K562 (cell line): ENCODE measurements around the gene C1R. TPM values are rescaled to one million over a fixed set of nuclear protein-coding genes. Genes with fewer than 3 reads are reported as not detected.
"Not testable (repeated sequence)": the region's sequence is repeated elsewhere in the genome, so short reads cannot be mapped to it uniquely, and the experiment has no call there.

Source experiments
- ATAC-seq: fragments of 200-7000 bp; cut with Tn5 transposase; 3 replicates; pipeline ENCODE4 v1.9.1; 2020; ENCODE audit warnings: moderate library complexity
- BruUV-seq: library from RNA; stranded (reverse); fragments of 400-500 nt; replicated peaks from 2 replicates; lab custom pipeline; 2021; lab: Mats Ljungman, UMichigan
- CTCF ChIA-PET: fragments of 300-600 bp; formaldehyde crosslinking; extraction: SDS; loops from one replicate; lab custom pipeline; 2021; ENCODE audit warnings: low intra/inter-chr PET ratio; lab: Yijun Ruan, JAX
- POLR2A ChIA-PET: fragments of 300-600, 350-650 bp; sonication (Branson Sonifier 250); formaldehyde crosslinking; extraction: SDS; loops from one replicate; lab custom pipeline; 2021; ENCODE audit warnings: antibody characterized with exemption, inconsistent platforms; lab: Yijun Ruan, JAX
- DNase-seq, 4 experiments: peaks; one replicate each; pipeline versions ENCODE4 v3.0.0 to v3.0.0-alpha.2; 2011 to 2018; ENCODE audit warnings: low spot score in 3 of 4, mixed read lengths in 3 of 4; ENCODE audit errors: extremely low read depth in 1 of 4
- FAIRE-seq: peaks from 2 replicates; lab custom pipeline; 2011; peaks lifted over from hg19 to GRCh38; lab: Jason Lieb, UNC
- H2AFZ ChIP-seq: 2 replicates; pipeline ENCODE4 v1.6.0; 2011; ENCODE audit warnings: low read depth, low read length, control low read depth, inconsistent platforms
- H3K27ac ChIP-seq: fragments of 200-600 bp; 3 replicates; pipeline ENCODE4 v1.8.0; 2011; ENCODE audit warnings: low read depth, mild to moderate bottlenecking, control low read depth, inconsistent platforms, low read length, moderate library complexity, mixed read lengths; ENCODE audit errors: extremely low read depth
- H3K27me3 ChIP-seq, 2 experiments: fragments of 300-600 bp in 1 of 2; 2 replicates in 1 of 2; 3 replicates in 1 of 2; pipeline versions ENCODE4 v1.6.0 to v1.8.0; 2011; ENCODE audit warnings: inconsistent platforms in 2 of 2, low read length in 2 of 2, mild to moderate bottlenecking in 1 of 2, mixed read lengths in 1 of 2, moderate library complexity in 1 of 2; ENCODE audit not compliant: control insufficient read depth in 2 of 2, insufficient read depth in 2 of 2
- H3K36me3 ChIP-seq: fragments of 300-600 bp; 3 replicates; pipeline ENCODE4 v1.8.0; 2011; ENCODE audit warnings: mild to moderate bottlenecking, low read length, inconsistent platforms; ENCODE audit not compliant: control insufficient read depth, insufficient read depth
- H3K4me1 ChIP-seq, 2 experiments: fragments of 200-600 bp in 1 of 2; replicated peaks in 1 of 2; 2 replicates in 1 of 2; 3 replicates in 1 of 2; pipeline versions ENCODE4 v1.5.1 to v1.8.0; 2011; ENCODE audit warnings: inconsistent platforms in 2 of 2, low read length in 2 of 2, mild to moderate bottlenecking in 1 of 2, mixed read lengths in 1 of 2, moderate library complexity in 1 of 2; ENCODE audit not compliant: control insufficient read depth in 2 of 2, insufficient read depth in 2 of 2
- H3K4me2 ChIP-seq: 2 replicates; pipeline ENCODE4 v1.6.1; 2011; ENCODE audit warnings: low read length, control low read depth, inconsistent platforms, mixed read lengths; ENCODE audit not compliant: insufficient read depth
- H3K4me3 ChIP-seq: fragments of 200-600 bp; sonication (generic), shearing (Covaris generic); 2 replicates; pipeline ENCODE4 v1.5.1; 2016; ENCODE audit warnings: control low read depth, inconsistent platforms
- H3K79me2 ChIP-seq: fragments of 200-600 bp; 3 replicates; pipeline ENCODE4 v1.8.0; 2011; ENCODE audit warnings: low read length, inconsistent platforms; ENCODE audit not compliant: control insufficient read depth, insufficient read depth
- H3K9ac ChIP-seq, 2 experiments: 2 replicates each; pipeline versions ENCODE4 v1.6.0 to v1.6.1; 2011; ENCODE audit warnings: low read depth in 2 of 2, low read length in 2 of 2, control low read depth in 1 of 2, inconsistent platforms in 1 of 2, mild to moderate bottlenecking in 1 of 2, mixed read lengths in 1 of 2; ENCODE audit not compliant: insufficient read depth in 1 of 2
- H3K9me1 ChIP-seq: one replicate; pipeline ENCODE4 v1.6.0; 2011; ENCODE audit warnings: inconsistent platforms, mild to moderate bottlenecking, low read length, moderate library complexity; ENCODE audit not compliant: control insufficient read depth, insufficient read depth
- H3K9me3 ChIP-seq: replicated peaks from 2 replicates; pipeline ENCODE4 v1.5.1; 2011; ENCODE audit warnings: low read depth, low read length, inconsistent platforms; ENCODE audit not compliant: control insufficient read depth, insufficient read depth
- H4K20me1 ChIP-seq: replicated peaks from 2 replicates; pipeline ENCODE4 v1.6.1; 2011; ENCODE audit warnings: low read length, inconsistent platforms, mixed read lengths; ENCODE audit not compliant: control insufficient read depth, insufficient read depth
- BCOR ChIP-seq: fragments of 450-650 bp; IDR thresholded peaks from 2 replicates; pipeline ENCODE4 v1.6.1; 2016
- CEBPG ChIP-seq, 3 experiments: fragments of 200-800 bp in 1 of 3; sonication (Bioruptor generic) in 1 of 3; sonication (generic) in 1 of 3; formaldehyde crosslinking in 1 of 3; IDR thresholded peaks in 2 of 3; conservative IDR thresholded peaks in 1 of 3; 2 replicates each; pipeline versions ENCODE4 v1.6.1 to v1.8.0; 2016 to 2022; ENCODE audit warnings: missing compliant biosample characterization in 2 of 3, missing genetic modification characterization in 2 of 3, mild to moderate bottlenecking in 1 of 3, missing genetic modification reagents in 1 of 3
- GTF2E2 ChIP-seq: fragments of 200-800 bp; sonication (Bioruptor generic); IDR thresholded peaks from 2 replicates; pipeline ENCODE4 v1.6.1; 2016; ENCODE audit warnings: missing genetic modification characterization, missing compliant biosample characterization
- RBM25 ChIP-seq: fragments of 200-400 bp; formaldehyde crosslinking; IDR thresholded peaks from 2 replicates; pipeline ENCODE4 v1.6.1; 2018; ENCODE audit warnings: low read length, low read depth, moderate library complexity; ENCODE audit not compliant: severe bottlenecking
- ZNF121 ChIP-seq: sonication (generic); formaldehyde crosslinking; conservative IDR thresholded peaks from 2 replicates; pipeline ENCODE4 v1.8.0; 2022; ENCODE audit warnings: missing genetic modification reagents
- WGBS: fragments of 100-300 bp; shearing (Covaris generic); methylation state at CpG from one replicate; pipeline ENCODE4 v1.1.6; 2016; ENCODE audit warnings: low coverage, mixed read lengths; ENCODE audit not compliant: insufficient coverage; ENCODE audit errors: missing lambda C conversion rate; 5-methylcytosine and 5-hydroxymethylcytosine counted together
- in situ Hi-C: fragments of 300-500 bp; cut with MboI; formaldehyde crosslinking; loops from 4 replicates; pipeline ENCODE4 v1.15.0; 2018; ENCODE audit warnings: inconsistent platforms, mixed read lengths
- intact Hi-C: fragments of 100-400 bp; cut with micrococcal nuclease; formaldehyde crosslinking; loops from 2 replicates; pipeline ENCODE4 v1.14.2; 2022
- polyA plus RNA-seq, 8 experiments: library from polyadenylated mRNA; depleted of rRNA in 4 of 8; stranded (reverse) in 5 of 8; unstranded in 3 of 8; fragments of >200 nt; fragmentation: Nextera tagmentation in 2 of 8; fragmentation: Illumina TruSeq in 1 of 8; extraction: Ambion mirVana in 2 of 8; extraction: Trizol in 1 of 8; gene quantifications; 2 replicates each; pipeline versions ENCODE4 v1.2.1 to v1.2.3, GENCODE V29; 2011 to 2014; ENCODE audit warnings: inconsistent platforms in 1 of 8, missing spikeins in 1 of 8
- total RNA-seq, 7 experiments: library from RNA; depleted of rRNA in 6 of 7; stranded (reverse); fragments of >200 nt in 6 of 7; fragmentation: Illumina TruSeq in 2 of 7; extraction: Trizol in 2 of 7; gene quantifications; 2 replicates each; pipeline versions ENCODE4 v1.2.1 to v1.2.3, GENCODE V29; 2011 to 2021; ENCODE audit warnings: low replicate concordance in 1 of 7

C1R gene
- total and polyA plus RNA-seq, 9 of the 15 experiments (the other 6 are each of a cell fraction or from before 2014, with no cell fraction given): 0.07 to 1.0 (median 0.33) TPM; not detected in 1

- peak overlapping the region; percentile 85 for H2AFZ ChIP-seq
- H3K36me3 ChIP-seq: peaks cover 25% of the 10 kb centered on the region; the same call in 2 of the 3 replicates
- POLR2A ChIA-PET: interaction anchor here (0.5 to 3.3 kb wide), 12 partner anchors 12 to 474 kb away, joined by 3 to 23 read pairs (median 4); partner anchors contain the start of genes C12orf57 and RNU7-1
- H3K9me1 ChIP-seq: no peaks in the 10 kb centered on the region
- 6% methylated on average over 3 of the region's 3 CpGs for WGBS
- DNase-seq: no peak
- in situ Hi-C loops (no loop called here), intact Hi-C loops (loop anchor here (2.0 kb wide), 2 partner anchors 15 to 163 kb away; partner anchors contain the start of genes C12orf57 and C1R)
- CTCF ChIA-PET: interaction anchor here (3.3 kb wide), 1 partner anchor 47 kb away, joined by 25 read pairs; the partner anchor contains the start of gene C1S
- peaks cover 6 to 16% of the 10 kb centered on the region in 2 experiments for H3K4me1 ChIP-seq
- peak overlapping the region; percentile 95 for H3K4me2 ChIP-seq
- no peaks in the 10 kb centered on the region for H4K20me1 ChIP-seq
- no peaks in the 10 kb centered on the region for H3K27me3 ChIP-seq
- H3K4me3 ChIP-seq: peak overlapping the region; percentile 75
- peaks cover 3% of the 10 kb centered on the region for H3K9me3 ChIP-seq
- peaks cover 41% of the 10 kb centered on the region for H3K79me2 ChIP-seq
- H3K9ac ChIP-seq: peak overlapping the region; percentile 87 to 91
- ATAC-seq: no peak; the same call in 2 of the 3 replicates
- BruUV-seq: no TSS peak
- FAIRE-seq: peak; percentile 6
- H3K27ac ChIP-seq: peak overlapping the region; percentile 97
- TF ChIP-seq GTF2E2 (no peak), CEBPG (CRISPR knock-in tag; IDR thresholded peaks at IDR 0.05) (0 out of 2 replicates have a peak, but pooled peaks have one; percentile 39), CEBPG (tag; conservative IDR thresholded peaks at IDR 0.05 in 1 of 2, IDR thresholded peaks at IDR 0.05 in 1 of 2) (peak in 1 of 2 experiments; percentile 9; a peak in 2 of 4 replicates)
Observed at GRCh38 chr12:7107636-7108002, 15.4 kb upstream of the C1R start.

- H3K9me1 ChIP-seq, H3K4me3 ChIP-seq, H3K4me2 ChIP-seq, H4K20me1 ChIP-seq, ATAC-seq, H2AFZ ChIP-seq, in situ Hi-C loops, intact Hi-C loops, H3K9me3 ChIP-seq, H3K9ac ChIP-seq, H3K27me3 ChIP-seq, DNase-seq, FAIRE-seq, BruUV-seq, CTCF ChIA-PET, H3K27ac ChIP-seq: not testable (repeated sequence)
- TF ChIP-seq BCOR (peak; percentile 70), ZNF121 (CRISPR knock-in tag) (peak; percentile 94), RBM25 (peak; percentile 43)
- Histone ChIP-seq H3K79me2 (peaks cover 41% of the 10 kb centered on the region), H3K4me1 (peaks cover 6 to 16% of the 10 kb centered on the region in 2 experiments), H3K36me3 (peaks cover 25% of the 10 kb centered on the region; the same call in 2 of the 3 replicates)
- WGBS: 100% methylated on average over 5 of the region's 5 CpGs
- POLR2A ChIA-PET: interaction anchor here (0.5 to 3.3 kb wide), 7 partner anchors 11 to 387 kb away, joined by 3 to 23 read pairs (median 4); partner anchors contain the start of genes C12orf57 and RNU7-1
Observed at GRCh38 chr12:7107181-7107580, 14.9 kb upstream of the C1R start.
